Activated CD4-positive, alpha-beta memory T cell treated with anti-CD3 and anti-CD28 coated beads, Interleukin-2, amount 10 ng/mL, durations not matched to agents 7 days and 5 days (primary cell): Measurements from ENCODE around the gene E2F2. TPM values are rescaled to one million over a fixed set of nuclear protein-coding genes. Genes with fewer than 3 reads are reported as not detected.

Source experiments
- CTCF ChIA-PET: fragments of 350-600 bp; sonication (Branson Sonifier 250); formaldehyde crosslinking; loops from one replicate; lab custom pipeline; 2021; ENCODE audit warnings: antibody characterized with exemption, inconsistent platforms; lab: Charles Lee
- POLR2A ChIA-PET: fragments of 350-600 bp; sonication (Branson Sonifier 250); formaldehyde crosslinking; loops from one replicate; lab custom pipeline; 2021; ENCODE audit warnings: antibody characterized with exemption; lab: Charles Lee
- DNase-seq: peaks from one replicate; pipeline ENCODE4 v3.0.0-alpha.2; 2020
- H3K27ac Mint-ChIP-seq: one replicate; pipeline ENCODE4 v1.8.0; 2021; ENCODE audit warnings: mild to moderate bottlenecking, mixed read lengths
- H3K27me3 Mint-ChIP-seq: one replicate; pipeline ENCODE4 v1.8.0; 2021; ENCODE audit warnings: mixed read lengths
- H3K36me3 Mint-ChIP-seq: one replicate; pipeline ENCODE4 v1.8.0; 2021; ENCODE audit warnings: low read depth, mixed read lengths
- H3K4me1 Mint-ChIP-seq: one replicate; pipeline ENCODE4 v1.8.0; 2021; ENCODE audit warnings: mixed read lengths
- H3K4me3 Mint-ChIP-seq: one replicate; pipeline ENCODE4 v1.8.0; 2021; ENCODE audit warnings: mild to moderate bottlenecking, mixed read lengths
- H3K9me3 Mint-ChIP-seq: one replicate; pipeline ENCODE4 v1.8.0; 2021; ENCODE audit warnings: mixed read lengths
- total RNA-seq, 2 experiments: library from RNA; stranded (reverse); gene quantifications; one replicate each; pipeline ENCODE4 v1.2.3, GENCODE V29; 2021

Gene E2F2
- total RNA-seq, 2 experiments from 2014 or later, result 93.4 to 98.9 TPM

DNA sequence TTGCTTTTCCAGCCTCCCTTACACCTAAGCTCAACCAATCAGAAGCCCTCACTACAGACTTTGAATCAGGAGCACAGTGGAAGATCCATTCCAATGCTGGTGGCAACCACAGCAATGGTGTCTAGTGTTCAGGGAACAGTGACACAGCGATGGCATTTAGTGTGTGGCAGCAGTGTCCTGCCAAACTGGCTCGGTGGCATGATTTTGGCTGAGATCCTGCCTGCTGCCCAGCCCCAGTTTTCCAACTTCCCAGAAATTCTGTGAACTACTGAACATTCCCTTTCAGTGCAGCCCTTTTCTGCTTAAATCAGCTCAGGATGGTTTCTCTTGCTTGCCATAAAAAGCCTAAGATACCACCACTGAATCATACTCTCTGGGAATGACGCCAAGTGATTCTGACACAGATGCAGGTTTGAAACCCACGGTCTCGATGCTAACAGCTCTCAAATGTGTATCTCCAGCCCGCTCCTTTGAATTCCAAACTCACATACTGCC is 55.9 kb downstream of the E2F2 start:
- no peaks in the 10 kb centered on the region for H3K4me1 Mint-ChIP-seq
- POLR2A ChIA-PET, result no interaction called here
- H3K36me3 Mint-ChIP-seq, result no peaks in the 10 kb centered on the region
- H3K4me3 Mint-ChIP-seq, result no peak overlapping the region
- CTCF ChIA-PET, result interaction anchor here (0.5 to 1.4 kb wide), 3 partner anchors 9 to 72 kb away, joined by 3 to 5 read pairs (median 3); partner anchors contain the start of gene ASAP3
- no peaks in the 10 kb centered on the region for H3K9me3 Mint-ChIP-seq
- H3K27ac Mint-ChIP-seq, result no peak overlapping the region
- peaks cover 15% of the 10 kb centered on the region for H3K27me3 Mint-ChIP-seq
- DNase-seq, result no peak

- POLR2A ChIA-PET, result no interaction called here
- no peak overlapping the region for H3K4me3 Mint-ChIP-seq
Measured at GRCh38 chr1:23473037-23473800, 57.8 kb downstream of the E2F2 start.

GRCh38 chr1:23472351-23473036 is 58.5 kb downstream of the E2F2 start:
- POLR2A ChIA-PET, result no interaction called here
- Mint-ChIP-seq H3K4me1 (no peaks in the 10 kb centered on the region), H3K27me3 (peaks cover 8% of the 10 kb centered on the region), H3K4me3 (no peak overlapping the region), H3K9me3 (no peaks in the 10 kb centered on the region), H3K36me3 (no peaks in the 10 kb centered on the region), H3K27ac (no peak overlapping the region)
- CTCF ChIA-PET, result no interaction called here
- DNase-seq, result no peak

More at GRCh38 chr1:23473037-23473800, 57.8 kb downstream of the E2F2 start:
- H3K27ac Mint-ChIP-seq, result no peak overlapping the region
- no peaks in the 10 kb centered on the region for H3K4me1 Mint-ChIP-seq
- no peaks in the 10 kb centered on the region for H3K9me3 Mint-ChIP-seq
- CTCF ChIA-PET, result no interaction called here
- peaks cover 12% of the 10 kb centered on the region for H3K27me3 Mint-ChIP-seq
- no peak for DNase-seq
- no peaks in the 10 kb centered on the region for H3K36me3 Mint-ChIP-seq

- Mint-ChIP-seq H3K4me1 (no peaks in the 10 kb centered on the region), H3K27me3 (peaks cover 4% of the 10 kb centered on the region), H3K9me3 (no peaks in the 10 kb centered on the region), H3K4me3 (no peak overlapping the region), H3K27ac (no peak overlapping the region), H3K36me3 (no peaks in the 10 kb centered on the region)
- ChIA-PET CTCF (no interaction called here), POLR2A (no interaction called here)
- DNase-seq, result no peak
Measured at GRCh38 chr1:23471473-23472075, 59.5 kb downstream of the E2F2 start.

- H3K36me3 Mint-ChIP-seq, result no peaks in the 10 kb centered on the region
- ChIA-PET CTCF (no interaction called here), POLR2A (no interaction called here)
- no peaks in the 10 kb centered on the region for H3K27me3 Mint-ChIP-seq
- H3K4me1 Mint-ChIP-seq, result no peaks in the 10 kb centered on the region
- no peaks in the 10 kb centered on the region for H3K9me3 Mint-ChIP-seq
- DNase-seq, result no peak
- H3K27ac Mint-ChIP-seq, result no peak overlapping the region
- no peak overlapping the region for H3K4me3 Mint-ChIP-seq
Measured at GRCh38 chr1:23470282-23471070, 60.6 kb downstream of the E2F2 start.

DNA sequence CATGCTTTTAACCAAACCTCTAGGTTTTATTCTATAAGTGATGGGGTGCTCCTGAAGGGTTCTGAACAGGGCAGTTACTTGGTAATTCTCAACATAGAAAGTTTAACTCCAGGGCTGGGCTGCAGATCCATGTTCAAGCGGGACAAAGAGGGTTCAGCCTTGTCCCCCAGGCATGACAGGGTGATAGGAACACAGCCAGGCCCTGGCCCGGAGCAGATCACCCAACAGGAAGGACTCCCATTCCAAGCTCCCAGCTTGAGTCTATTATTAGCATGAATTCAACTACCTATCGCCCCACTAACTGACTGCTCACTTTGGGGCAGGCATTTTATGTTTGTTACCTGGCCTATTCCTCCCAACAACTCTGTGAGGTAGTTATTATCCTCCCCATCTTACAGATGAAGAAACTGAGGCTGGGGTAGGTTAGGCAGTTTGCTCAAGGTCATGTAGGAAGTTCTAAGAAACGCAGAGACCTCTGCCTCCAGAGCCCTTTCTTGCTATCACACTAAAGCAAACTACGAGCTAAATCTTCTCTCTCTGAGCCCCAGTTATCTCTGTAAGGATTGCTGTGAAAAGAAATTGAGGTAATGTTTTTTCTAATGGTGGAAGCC is 61.6 kb downstream of the E2F2 start:
- Mint-ChIP-seq H3K4me1 (no peaks in the 10 kb centered on the region), H3K27ac (no peak overlapping the region), H3K27me3 (no peaks in the 10 kb centered on the region), H3K36me3 (no peaks in the 10 kb centered on the region), H3K4me3 (no peak overlapping the region), H3K9me3 (no peaks in the 10 kb centered on the region)
- no peak for DNase-seq
- ChIA-PET CTCF (no interaction called here), POLR2A (no interaction called here)

- ChIA-PET CTCF (no interaction called here), POLR2A (interaction anchor here (0.7 kb wide), 1 partner anchor 9 kb away, joined by 3 read pairs; no protein-coding TSS in a partner anchor)
- no peak overlapping the region for H3K4me3 Mint-ChIP-seq
- H3K27me3 Mint-ChIP-seq, result peaks cover 5% of the 10 kb centered on the region
- H3K36me3 Mint-ChIP-seq, result no peaks in the 10 kb centered on the region
- H3K4me1 Mint-ChIP-seq, result no peaks in the 10 kb centered on the region
- no peak for DNase-seq
- H3K27ac Mint-ChIP-seq, result no peak overlapping the region
- no peaks in the 10 kb centered on the region for H3K9me3 Mint-ChIP-seq
Measured at GRCh38 chr1:23466423-23466989, 64.5 kb downstream of the E2F2 start.

DNA sequence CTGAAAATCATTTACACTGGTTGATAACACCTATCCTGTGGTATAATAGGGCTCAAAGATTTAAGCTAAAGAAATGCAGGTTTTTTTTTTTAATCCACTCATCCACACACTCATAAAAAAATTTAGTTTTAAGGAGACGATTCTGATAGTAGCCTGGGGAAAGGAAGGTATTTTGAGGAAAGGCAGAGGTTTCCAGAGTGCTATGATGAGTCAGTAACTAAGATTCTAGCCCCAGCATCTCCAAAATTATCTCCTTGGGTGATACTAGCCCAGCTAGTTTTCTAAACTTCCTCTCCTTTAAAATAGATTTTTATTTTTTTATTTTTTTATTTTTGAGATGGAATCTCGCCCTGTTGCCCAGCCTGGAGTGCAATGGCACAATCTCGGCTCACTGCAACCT is 67.7 kb downstream of the E2F2 start:
- Mint-ChIP-seq H3K4me1 (no peaks in the 10 kb centered on the region), H3K36me3 (no peaks in the 10 kb centered on the region), H3K9me3 (no peaks in the 10 kb centered on the region), H3K4me3 (no peak overlapping the region), H3K27ac (no peak overlapping the region), H3K27me3 (peaks cover 22% of the 10 kb centered on the region)
- POLR2A ChIA-PET, result no interaction called here
- no peak for DNase-seq
- CTCF ChIA-PET, result interaction anchor here (2.3 kb wide), 1 partner anchor 34 kb away, joined by 5 read pairs; no protein-coding TSS in a partner anchor

- H3K27me3 Mint-ChIP-seq, result peaks cover 24% of the 10 kb centered on the region
- no peaks in the 10 kb centered on the region for H3K36me3 Mint-ChIP-seq
- no peak for DNase-seq
- no peaks in the 10 kb centered on the region for H3K4me1 Mint-ChIP-seq
- POLR2A ChIA-PET, result no interaction called here
- no peak overlapping the region for H3K27ac Mint-ChIP-seq
- no peaks in the 10 kb centered on the region for H3K9me3 Mint-ChIP-seq
- CTCF ChIA-PET, result interaction anchor here (2.3 kb wide), 1 partner anchor 34 kb away, joined by 5 read pairs; no protein-coding TSS in a partner anchor
- H3K4me3 Mint-ChIP-seq, result no peak overlapping the region
Measured at GRCh38 chr1:23462766-23463165, 68.3 kb downstream of the E2F2 start.

DNA sequence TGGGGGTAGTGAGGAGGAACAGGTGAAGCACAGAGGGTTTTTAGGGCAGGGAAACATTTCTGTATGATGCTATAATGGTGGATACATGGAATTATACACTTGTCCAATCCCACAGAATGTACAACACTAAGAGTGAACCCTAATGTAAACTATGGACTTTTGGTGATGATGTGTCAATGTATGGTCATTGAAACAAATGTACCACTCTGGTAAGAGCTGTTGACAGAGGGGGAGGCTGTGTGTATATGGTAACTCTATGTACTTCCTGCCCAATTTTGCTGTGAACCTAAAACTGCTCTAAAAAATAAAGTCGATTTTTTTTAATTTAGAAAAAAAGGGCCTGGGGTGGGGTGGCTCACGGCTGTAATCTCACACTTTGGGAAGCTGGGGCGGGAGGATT is 70.0 kb downstream of the E2F2 start:
- no peak for DNase-seq
- Mint-ChIP-seq H3K27me3 (peaks cover 34% of the 10 kb centered on the region), H3K9me3 (no peaks in the 10 kb centered on the region), H3K36me3 (no peaks in the 10 kb centered on the region), H3K27ac (no peak overlapping the region), H3K4me3 (no peak overlapping the region), H3K4me1 (peaks cover 5% of the 10 kb centered on the region)
- POLR2A ChIA-PET, result no interaction called here
- CTCF ChIA-PET, result interaction anchor here (0.6 kb wide), 1 partner anchor 49 kb away, joined by 3 read pairs; no protein-coding TSS in a partner anchor

- Mint-ChIP-seq H3K27ac (no peak overlapping the region), H3K27me3 (peaks cover 34% of the 10 kb centered on the region), H3K4me1 (peaks cover 7% of the 10 kb centered on the region), H3K4me3 (no peak overlapping the region), H3K9me3 (no peaks in the 10 kb centered on the region), H3K36me3 (no peaks in the 10 kb centered on the region)
- ChIA-PET POLR2A (no interaction called here), CTCF (no interaction called here)
- DNase-seq, result no peak
Measured at GRCh38 chr1:23460519-23460918, 70.5 kb downstream of the E2F2 start.

- peaks cover 40% of the 10 kb centered on the region for H3K27me3 Mint-ChIP-seq
- ChIA-PET CTCF (interaction anchor here (1.2 kb wide), 1 partner anchor 38 kb away, joined by 3 read pairs; no protein-coding TSS in a partner anchor), POLR2A (no interaction called here)
- H3K36me3 Mint-ChIP-seq, result no peaks in the 10 kb centered on the region
- H3K4me1 Mint-ChIP-seq, result peaks cover 8% of the 10 kb centered on the region
- no peak overlapping the region for H3K27ac Mint-ChIP-seq
- no peak overlapping the region for H3K4me3 Mint-ChIP-seq
- DNase-seq, result no peak
- H3K9me3 Mint-ChIP-seq, result no peaks in the 10 kb centered on the region
Measured at GRCh38 chr1:23459338-23459757, 71.7 kb downstream of the E2F2 start.
